HepG2 (cell line): Measurements from ENCODE around the gene SLC8A2.

Source experiments
- ASH2L ChIP-seq: fragments of 300-600, 200-600 bp; sonication (generic); IDR thresholded peaks from 2 replicates; pipeline ENCODE4 v1.7.0; 2017; ENCODE audit warnings: low read depth, mild to moderate bottlenecking, moderate library complexity, mixed read lengths, low read length; ENCODE audit not compliant: insufficient read length
- NCOA5 ChIP-seq: sonication (generic); formaldehyde crosslinking; IDR thresholded peaks from 2 replicates; pipeline ENCODE4 v1.4.0; 2020; ENCODE audit warnings: missing genetic modification reagents
- NFIC ChIP-seq: IDR thresholded peaks from 2 replicates; pipeline ENCODE4 v1.6.1; 2012; ENCODE audit warnings: mild to moderate bottlenecking, low read length, inconsistent platforms
- PATZ1 ChIP-seq: sonication (generic); formaldehyde crosslinking; IDR thresholded peaks from 2 replicates; pipeline ENCODE4 v1.4.0; 2020; ENCODE audit warnings: missing genetic modification reagents
- ZNF552 ChIP-seq: sonication (generic); formaldehyde crosslinking; IDR thresholded peaks from 2 replicates; pipeline ENCODE4 v1.9.0; 2022; ENCODE audit warnings: missing genetic modification reagents, mild to moderate bottlenecking, borderline replicate concordance
- TF ChIP-seq, protein P1 (sequence below): sonication (generic); formaldehyde crosslinking; IDR thresholded peaks from 2 replicates; pipeline ENCODE4 v1.4.0; 2020; ENCODE audit warnings: missing genetic modification reagents
- TF ChIP-seq, protein P2 (sequence below): sonication (generic); formaldehyde crosslinking; IDR thresholded peaks from 2 replicates; pipeline ENCODE4 v1.4.0; 2020; ENCODE audit warnings: missing genetic modification reagents, mild to moderate bottlenecking, borderline replicate concordance

- TF ChIP-seq NCOA5 (CRISPR knock-in tag) = no peak
- TF ChIP-seq ASH2L = no peak
- TF ChIP-seq PATZ1 (CRISPR knock-in tag) = no peak
- TF ChIP-seq, protein P1, sequence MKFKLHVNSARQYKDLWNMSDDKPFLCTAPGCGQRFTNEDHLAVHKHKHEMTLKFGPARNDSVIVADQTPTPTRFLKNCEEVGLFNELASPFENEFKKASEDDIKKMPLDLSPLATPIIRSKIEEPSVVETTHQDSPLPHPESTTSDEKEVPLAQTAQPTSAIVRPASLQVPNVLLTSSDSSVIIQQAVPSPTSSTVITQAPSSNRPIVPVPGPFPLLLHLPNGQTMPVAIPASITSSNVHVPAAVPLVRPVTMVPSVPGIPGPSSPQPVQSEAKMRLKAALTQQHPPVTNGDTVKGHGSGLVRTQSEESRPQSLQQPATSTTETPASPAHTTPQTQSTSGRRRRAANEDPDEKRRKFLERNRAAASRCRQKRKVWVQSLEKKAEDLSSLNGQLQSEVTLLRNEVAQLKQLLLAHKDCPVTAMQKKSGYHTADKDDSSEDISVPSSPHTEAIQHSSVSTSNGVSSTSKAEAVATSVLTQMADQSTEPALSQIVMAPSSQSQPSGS (CRISPR knock-in tag) = no peak
- no peak for TF ChIP-seq NFIC
- TF ChIP-seq ZNF552 (CRISPR knock-in tag) = no peak
- TF ChIP-seq, protein P2, sequence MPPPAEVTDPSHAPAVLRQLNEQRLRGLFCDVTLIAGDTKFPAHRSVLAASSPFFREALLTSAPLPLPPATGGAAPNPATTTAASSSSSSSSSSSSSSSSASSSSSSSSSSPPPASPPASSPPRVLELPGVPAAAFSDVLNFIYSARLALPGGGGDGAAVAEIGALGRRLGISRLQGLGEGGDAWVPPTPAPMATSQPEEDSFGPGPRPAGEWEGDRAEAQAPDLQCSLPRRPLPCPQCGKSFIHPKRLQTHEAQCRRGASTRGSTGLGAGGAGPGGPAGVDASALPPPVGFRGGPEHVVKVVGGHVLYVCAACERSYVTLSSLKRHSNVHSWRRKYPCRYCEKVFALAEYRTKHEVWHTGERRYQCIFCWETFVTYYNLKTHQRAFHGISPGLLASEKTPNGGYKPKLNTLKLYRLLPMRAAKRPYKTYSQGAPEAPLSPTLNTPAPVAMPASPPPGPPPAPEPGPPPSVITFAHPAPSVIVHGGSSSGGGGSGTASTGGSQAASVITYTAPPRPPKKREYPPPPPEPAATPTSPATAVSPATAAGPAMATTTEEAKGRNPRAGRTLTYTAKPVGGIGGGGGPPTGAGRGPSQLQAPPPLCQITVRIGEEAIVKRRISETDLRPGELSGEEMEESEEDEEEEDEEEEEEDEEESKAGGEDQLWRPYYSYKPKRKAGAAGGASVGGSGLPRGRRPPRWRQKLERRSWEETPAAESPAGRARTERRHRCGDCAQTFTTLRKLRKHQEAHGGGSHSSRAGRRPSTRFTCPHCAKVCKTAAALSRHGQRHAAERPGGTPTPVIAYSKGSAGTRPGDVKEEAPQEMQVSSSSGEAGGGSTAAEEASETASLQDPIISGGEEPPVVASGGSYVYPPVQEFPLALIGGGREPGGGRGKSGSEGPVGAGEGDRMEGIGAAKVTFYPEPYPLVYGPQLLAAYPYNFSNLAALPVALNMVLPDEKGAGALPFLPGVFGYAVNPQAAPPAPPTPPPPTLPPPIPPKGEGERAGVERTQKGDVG (CRISPR knock-in tag) = no peak
These were observed 48.4 kb downstream of the SLC8A2 start for GRCh38 chr19:47423203-47423882.
